Measurements from ENCODE around the gene C8B.

Gene C8B

DNA sequence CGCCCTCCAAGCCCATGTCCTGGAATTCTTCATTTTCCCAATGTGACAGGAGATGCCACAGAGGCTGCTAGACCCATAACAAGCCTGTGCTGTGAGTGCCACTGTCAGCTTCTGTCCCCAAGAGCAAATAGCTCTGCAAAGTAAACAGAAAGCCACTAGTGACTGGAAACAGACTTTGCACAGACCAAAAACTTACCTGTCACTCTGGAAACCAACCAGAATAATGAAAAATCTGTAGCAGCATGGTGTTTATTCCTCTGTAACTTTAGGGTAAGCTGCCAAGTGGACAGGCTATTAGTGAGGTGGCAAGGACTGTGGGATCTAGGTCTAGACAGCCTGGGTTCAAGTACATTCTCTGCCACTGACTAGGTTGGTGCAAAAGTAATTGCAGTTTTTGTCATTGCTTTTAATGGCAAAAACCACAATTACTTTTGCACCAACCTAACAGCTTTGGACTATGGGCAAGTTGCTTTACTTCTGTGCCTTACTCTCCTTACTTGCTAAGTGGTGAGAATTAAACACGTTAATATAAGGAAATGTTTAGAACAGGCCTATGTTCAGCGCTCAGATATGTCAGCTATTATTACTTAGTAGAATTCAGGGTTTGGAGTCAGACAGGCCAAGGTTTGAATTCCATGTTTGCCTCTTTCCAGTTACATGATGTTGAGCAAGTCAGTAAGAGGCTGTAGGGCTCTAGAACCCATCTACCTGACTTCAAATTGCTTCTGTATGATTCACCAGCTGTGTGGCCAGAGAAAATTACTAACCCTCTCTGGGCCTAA, at the start of gene C8B:
Gene C8B, minus strand, starts transcription at position 100 of the 782 bp plus-strand sequence. Its CDS starts 67 bp downstream, at position 33.
- no peak for DNase-seq

DNA sequence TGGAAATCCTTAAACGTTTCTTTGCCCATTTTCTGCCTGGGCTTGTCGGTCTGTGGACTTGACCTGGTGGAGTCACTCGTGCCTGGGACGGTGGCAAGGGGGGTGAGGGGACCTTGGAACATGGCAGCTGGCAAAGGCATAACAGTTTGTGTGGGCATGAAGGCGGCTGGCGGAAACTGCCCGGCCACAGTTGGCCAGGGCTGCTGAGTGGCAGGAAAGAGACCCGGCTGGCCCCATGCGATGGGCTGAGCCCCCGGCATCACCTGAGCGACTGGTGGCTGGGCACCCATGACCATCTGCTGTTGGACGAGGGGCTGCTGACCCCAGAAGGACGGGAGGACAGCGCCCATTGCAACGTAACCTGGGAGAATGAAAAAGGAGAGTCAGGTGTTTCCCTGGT, 49.3 kb upstream of the C8B start:
- DNase-seq = no peak

DNA sequence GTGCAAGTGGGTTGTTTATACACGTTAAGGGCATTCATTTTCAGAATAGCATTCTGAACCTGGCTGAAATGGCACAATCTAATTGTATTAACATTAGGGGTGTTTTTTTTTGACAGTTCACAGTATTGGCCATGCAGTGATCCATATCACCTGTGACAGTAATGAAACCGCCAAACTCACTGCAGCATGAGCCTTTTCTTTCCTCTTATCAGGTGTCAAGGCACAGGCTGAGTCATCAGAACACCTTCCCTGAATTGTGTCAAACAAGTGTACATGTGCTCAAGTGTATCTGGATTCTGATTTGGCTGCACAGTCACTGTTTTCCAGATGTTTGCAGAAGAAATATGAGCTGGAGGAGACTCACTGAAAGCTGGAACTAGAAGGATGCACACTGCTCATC, 47.7 kb upstream of the C8B start:
- no peak for DNase-seq

DNA sequence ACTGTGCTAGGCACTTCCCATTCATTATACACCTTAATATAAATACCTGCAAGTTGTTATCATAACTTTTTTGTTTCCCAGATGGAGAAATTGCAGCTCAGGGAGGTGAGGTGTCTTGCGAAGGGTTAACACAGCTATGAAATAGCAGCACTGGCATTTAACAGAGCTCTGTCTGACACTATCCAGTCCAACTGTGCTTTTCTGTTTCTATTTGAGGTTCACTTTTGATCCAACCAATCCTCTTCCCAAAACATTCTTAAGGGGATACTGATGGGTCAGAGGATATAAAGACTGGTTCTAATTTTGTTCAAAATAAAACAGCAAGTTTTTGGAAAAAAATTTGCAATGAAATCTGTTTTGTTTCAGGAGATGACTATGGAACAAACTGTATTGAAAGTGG, 46.5 kb upstream of the C8B start:
- no peak for DNase-seq

DNA sequence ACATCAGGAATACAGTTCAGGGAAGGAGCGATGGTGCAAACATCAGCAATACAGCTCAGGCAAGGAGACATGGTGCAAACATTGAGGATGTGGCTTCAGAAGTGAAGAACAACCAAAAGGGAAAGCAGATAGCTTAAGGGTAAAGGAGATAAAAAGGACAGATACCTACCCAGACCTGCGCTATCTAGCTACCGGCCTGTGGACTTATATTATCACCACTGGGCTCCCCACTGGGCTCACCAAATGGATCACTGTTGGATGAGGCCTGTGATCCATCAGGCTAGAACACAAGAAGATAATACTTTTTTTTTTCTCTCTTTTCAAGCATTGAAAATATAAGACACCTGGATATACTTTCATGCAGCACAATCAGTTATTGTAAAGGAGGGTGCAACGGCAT, 44.7 kb upstream of the C8B start:
- DNase-seq = no peak

DNA sequence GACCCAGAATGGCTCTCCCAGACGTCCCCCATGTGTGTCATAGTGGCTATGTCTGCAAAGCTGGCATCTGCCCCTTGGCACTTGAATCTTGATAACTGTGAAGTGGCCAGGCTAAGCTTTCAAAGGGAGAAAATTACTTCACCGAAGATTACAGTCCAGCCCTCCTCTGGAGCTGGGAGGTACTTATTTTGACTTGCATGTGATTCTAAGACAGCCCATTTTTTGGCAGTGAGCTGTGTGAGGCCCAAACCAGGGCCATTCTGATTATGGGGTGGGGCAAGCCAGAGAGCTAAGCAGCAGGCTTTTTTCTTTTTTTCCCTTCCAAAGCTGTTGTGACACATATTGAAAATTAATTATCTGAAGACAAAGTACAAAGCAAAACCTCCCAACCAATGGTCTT, 42.1 kb upstream of the C8B start:
- DNase-seq = no peak

DNA sequence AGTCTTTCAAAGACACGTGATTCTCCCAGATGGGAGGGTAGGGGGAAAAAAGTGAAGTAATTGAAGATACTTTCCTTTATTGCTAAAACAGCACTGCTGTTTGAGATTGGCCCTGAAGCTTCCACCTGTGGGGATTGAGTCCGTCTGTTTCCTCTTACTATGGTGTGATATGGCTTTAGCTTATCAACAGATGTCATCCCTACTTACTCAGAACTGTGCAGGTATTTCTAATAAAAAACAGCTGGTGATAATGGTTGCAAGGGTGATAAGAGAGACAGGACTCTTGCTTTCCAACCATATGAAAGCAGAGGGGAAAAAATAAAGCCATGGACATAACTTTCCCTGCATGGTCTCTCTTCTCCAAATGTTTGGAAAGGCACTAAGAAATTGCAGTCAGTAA, 41.7 kb upstream of the C8B start:
- no peak for DNase-seq

DNA sequence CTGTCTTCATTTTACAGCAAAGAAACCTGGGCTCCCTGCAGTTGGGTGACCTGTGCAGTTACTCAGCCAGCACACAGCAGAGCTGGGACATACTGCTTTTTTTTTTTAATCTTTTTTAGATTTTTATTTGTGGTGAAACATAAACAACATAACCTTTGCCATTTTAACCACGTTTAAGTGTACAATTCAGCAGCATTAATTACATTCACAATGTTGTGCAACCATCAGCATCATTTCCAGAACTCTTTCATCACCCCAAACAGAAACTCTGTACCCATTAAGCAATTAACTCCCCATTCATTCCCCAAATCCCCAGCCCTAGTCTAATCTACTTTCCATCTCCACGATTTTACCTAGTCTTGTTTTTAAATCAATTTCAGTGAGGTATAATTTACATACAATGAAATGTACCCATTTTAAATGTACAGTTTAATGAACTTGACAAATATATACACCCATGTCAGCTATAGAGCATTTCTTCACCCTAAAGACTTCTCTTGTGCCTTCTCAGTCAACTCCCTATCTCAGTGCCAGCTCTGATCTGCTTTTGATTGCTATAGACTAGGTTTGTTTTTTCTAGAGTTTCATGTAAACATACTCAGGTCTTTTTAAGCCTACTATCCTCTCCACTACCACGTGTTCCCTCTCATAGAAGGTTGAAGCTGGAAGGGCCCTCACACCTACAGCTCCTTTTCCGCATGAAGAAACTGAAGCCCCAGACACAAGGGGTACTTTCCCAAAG, 37.8 kb upstream of the C8B start:
- no peak for DNase-seq

DNA sequence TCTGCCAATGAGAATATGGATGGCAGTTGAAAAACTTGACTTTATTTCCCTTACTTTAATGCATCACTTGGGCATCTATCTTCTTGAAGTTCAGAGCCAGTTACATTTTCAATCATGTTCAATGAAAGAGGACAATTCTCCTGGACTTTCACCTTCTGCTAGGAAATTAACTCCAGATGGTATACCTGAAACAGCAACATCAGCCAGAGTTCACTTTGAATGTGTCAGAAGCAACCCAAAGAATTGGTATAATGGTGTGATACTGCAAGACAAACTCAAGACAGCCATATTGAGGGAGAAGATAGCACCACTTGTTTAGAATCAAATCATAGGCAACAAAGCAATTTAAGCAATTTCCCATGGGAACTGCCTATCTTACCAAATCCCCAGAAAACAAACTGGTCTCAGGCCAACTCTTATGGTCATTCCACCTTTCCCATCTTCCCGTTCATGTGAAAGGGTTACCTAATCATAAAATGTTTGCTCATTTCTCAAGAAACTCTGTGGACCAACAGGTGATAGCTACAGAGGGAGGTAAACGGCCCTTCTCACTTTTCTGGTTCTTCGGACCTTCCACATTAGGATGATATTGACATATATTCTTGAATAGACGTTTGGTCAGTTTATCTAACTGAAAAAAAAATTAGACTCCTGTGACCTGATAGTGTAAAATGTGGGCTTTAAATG, 29.7 kb upstream of the C8B start:
- DNase-seq = no peak

DNA sequence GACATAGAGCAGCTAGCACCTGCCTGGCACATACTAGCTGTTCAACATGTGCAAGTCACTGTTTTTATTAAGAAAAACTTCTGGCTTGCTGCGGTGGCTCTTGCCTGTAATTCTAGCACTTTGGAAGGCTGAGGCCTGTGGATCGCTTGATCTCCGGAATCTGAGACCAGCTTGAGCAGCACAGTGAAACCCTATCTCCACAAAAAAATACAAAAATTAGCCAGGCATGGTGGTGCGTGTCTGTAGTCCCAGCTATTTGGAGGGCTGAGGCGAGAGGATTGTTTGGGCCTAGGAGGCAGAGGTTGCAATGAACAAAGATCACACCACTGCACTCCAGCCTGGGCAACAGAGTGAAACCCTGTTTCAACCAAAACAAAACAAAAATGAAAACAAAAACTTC, 27.7 kb upstream of the C8B start:
- DNase-seq = no peak

DNA sequence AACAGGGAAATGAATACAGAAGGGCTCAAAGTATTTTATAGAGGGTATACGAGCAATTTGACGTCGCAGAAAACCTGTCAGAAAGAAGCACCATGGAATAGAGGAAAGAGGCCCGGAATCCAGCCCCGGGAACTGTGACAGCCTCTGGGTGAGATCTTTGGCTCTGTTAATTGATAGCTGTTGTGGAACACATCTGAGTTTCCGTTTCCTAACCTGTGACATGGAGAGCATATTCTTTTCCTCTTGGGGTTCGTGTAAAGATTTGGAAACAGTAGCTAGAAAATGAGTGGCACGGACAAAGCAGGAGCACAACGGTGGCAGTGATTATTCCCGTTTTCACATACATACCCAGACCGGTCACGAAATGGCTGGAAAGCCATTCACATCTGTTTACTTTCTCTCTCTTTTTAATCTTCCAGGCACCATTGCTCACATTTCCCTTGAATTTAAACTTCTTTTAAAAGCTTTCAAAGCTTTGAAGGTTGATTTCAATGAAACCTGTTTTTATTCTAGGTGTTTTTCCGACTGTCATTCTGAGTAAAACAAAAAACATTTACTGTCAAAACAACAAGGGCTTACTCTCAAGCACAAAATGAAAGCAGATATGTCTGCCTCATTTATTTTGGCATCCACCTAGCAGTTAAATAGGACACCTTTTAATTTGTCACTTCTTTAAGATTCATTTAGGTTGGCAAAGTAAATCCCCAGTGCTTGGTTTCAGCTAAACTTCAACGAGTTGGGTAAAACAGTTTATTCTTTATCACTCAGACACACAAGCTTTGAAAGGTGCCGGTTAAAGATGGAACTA, 26.7 kb upstream of the C8B start:
- no peak for DNase-seq

DNA sequence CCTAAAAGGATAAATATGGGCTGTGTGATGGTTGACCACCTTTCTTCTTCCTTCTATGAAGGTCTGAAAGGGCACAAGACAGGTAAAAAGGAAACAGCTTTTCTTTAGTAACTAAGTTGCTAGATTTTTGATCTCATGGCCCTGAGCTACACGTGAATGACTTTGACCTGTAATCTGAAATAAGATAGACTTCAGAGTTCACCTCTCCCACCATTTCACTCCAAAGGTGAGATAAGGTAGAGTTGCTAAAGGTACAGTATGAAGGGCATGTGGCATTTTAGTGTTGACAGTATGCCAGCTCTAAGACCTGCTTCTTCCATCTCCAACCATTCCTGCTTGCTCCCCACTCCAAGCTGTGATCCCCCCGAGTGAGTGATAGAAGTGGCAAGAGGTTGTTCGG, 25.8 kb upstream of the C8B start:
- DNase-seq = no peak

DNA sequence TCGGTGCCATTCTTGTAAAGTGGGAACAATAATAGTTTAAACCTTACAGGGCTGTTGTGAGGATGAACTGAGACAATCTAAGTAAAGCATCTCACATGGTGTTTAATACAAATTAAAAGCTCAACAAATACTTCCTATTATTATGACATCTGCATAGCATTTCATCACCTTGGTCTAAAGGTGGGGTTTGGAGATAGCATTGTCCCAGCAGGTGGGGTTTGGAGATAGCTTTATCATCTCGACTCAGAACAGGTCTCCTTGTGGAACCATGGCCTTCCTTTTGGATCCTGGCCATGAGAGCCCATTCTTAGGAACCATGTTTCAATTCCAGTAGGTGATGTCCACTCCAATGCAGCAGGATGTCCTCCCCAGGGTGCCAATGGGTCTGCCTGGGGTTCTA, 20.6 kb upstream of the C8B start:
- no peak for DNase-seq

DNA sequence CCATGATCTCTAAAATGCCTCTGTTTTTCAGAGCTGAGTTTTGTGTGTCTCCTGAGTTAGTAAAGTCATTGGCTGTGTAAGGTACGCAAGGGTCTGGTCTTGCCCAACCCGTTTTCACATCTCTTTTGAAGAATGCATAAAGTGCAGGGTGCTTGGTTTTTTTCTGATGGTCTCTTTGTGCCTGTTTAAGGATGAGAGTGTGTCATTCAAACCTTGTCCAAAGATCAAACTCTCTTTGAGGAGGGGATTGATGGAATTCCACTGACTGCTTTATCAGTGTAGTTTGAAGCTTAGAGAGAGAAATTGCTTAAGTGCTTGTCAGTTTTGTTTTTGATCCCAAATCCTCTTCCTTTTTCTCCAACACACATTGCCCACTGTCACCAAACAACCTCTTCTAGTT, 20.0 kb upstream of the C8B start:
- no peak for DNase-seq

DNA sequence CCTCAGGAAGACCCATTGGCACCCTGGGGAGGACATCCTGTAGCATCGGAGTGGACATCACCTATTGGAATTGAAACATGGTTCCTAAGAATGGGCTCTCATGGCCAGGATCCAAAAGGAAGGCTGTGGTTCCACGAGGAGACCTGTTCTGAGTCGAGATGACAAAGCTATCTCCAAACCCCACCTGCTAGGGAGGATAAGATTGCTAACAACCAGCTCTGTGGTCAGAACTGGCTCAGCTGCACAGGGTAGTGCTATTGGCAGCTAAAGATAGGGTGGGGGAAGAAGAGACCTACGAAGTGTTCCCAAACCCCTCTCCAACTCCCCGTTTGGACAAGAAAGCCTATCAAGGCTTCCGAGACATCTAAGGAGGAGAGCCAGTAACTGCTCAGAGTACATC, 17.7 kb upstream of the C8B start:
- no peak for DNase-seq

DNA sequence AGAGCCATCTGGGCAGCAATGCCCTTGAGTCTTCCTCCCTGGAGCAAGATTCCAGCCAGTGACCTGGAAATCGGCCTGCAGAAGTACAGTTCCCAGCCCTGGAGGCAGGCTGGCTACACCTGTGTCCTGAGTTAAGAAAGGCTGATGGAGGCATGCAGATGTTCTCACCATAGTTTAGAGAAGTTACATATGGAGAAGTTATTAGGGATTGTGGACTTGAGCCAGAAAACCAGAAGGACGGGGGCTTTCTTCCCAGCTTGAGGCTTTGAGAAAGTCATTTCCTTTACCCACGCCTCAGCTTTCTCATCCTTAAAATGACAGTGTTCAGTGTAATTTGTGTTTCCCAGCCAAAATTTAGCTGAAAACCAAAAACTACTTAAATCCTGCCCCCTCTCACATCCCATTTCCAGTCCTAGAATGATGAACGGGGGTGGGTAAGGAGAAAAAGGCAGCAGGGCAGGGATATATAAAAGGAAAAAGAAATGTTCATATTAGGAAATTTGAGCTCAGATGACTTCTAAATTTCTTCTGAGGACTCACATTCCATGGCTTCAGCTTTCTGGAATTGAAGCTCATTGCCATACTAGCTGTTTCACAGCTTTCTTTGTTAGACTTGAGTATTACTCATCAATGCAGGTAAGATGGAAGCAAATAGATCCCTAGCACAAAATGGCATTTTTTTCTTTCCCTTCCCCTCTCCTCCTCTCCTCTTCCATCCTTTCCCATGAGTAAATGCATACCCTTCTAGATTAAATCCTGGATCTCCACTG, 14.4 kb upstream of the C8B start:
- no peak for DNase-seq

DNA sequence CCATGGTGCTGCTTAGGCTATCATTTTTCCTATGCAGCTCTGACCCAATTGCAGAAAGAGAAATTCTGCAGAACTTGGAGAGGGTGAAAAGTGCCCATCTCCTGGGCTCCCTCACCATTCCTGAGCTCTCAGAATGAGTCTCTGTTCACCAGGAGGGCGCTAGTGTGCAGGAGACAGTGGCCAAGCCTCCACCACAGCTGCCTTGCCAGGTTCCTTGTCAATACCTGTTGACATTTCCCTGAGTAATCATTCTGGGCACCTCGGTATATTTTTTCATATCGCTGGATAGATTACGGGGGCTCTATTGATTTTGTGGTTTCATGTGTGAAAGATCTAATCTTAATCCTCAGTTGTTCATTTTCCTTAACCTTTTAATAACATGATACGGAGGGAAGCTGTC, 13.0 kb upstream of the C8B start:
- no peak for DNase-seq

DNA sequence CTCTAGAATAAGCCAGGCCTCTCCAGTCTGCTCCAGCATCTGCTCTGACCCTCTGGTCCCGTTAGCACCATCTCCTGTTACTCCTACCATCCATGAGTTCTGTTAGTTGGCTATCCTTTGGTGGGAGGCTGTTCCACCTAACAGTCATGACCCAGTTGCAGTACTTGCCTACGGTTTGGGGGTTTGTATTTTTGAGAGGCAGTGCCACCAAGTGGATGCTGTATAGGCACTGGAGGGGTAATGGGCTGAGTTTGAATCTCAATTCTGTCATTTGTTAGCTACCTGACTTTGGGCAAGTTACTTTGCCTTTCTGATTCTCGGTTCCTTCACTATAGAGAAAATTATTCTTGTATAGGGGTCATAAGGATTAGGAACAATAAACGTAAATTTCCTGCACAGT, 12.1 kb upstream of the C8B start:
- peak; percentile 19 for DNase-seq

DNA sequence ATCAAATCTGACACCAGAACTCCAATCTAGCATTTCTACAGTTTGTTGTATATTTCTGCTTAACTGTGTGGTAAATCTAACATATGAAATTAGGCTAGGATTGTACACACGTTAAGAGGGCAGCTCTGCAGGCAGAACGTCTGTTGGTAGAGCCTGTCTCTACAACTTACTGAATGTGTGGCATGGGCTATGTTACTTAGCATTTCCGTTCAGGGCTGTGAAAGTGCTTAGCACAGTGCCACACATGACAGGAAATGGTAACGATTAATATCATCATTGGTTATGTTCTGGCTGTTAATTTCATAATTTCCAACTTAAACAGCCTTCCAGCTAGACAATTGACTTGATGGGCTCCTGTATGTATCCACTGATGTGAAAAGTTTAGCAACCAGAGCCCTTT, 9.6 kb upstream of the C8B start:
- DNase-seq = peak; percentile 38

DNA sequence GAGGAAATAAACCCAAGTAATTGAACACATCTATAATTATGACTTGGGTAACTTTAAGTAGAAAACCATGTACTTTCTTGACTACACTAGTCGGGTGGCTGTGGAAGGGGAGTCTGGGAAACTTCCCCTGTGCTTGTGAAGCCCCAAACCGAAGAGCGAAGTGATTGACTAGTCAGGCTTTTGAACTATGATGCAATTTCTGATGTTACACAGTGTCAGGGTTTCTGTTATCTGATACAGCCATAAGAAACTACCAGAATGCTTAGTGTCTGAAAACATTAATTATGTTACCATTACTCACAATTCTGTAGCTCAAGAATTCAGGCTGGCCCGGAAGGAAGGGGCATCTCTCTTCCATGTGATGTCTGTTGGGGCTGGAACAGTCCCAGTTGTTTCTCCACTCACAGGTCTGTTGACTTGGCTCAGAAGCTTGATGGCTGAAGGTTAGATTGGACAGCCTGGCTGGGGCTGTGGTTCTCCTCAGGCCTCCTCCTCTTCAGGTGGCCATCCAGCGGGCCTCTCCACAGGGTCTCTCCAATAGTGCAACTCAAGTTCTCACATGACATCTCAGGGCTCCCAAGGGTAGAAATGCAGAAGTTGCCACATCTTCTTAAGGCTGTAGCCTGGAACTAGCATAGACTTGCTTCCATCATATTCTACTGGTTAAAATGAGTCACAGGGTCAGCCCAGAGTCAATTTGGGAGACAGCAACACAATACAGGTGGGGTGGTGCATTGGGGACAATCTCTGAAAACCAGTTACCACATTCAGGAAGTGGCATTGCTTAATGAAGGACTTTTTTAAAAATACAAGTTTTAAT, 8.3 kb upstream of the C8B start:
- peak; percentile 53 for DNase-seq

DNA sequence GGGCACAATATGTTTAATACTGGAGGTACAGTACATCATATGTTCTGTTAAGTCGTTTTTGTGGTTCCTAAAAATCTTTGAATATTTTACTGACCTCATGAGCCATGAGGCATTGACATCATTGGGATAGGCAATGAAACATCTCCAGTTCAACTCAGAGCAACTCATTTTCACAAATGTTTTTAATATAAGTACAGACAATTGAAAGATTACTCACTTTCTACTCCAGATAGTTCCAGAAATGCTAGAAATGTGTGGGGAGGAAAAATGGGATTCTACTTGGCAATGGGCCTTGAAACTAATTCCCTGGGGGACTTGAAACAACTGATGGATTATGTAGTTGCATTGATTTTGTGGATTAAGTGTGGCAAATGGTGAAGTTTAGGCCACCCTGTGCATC, 7.2 kb upstream of the C8B start:
- no peak for DNase-seq

DNA sequence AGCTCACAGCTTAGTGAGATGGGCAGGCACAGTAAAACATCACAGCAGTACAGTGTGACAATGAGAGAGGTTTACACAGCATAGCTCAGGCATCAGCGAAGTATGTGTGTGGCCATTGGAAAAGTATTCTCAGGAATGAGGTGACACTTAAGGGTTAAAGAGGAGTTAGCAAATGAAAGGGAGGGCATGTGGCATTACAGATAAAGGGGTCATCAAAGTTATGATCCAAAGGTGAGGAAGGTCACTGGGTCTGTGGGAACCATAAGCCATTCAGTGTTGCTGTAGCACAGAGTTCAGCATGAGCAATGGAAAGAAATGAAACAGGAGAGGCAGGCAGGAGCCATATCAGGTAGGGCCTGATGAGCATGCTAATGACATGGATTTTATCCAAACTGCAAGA, 4.5 kb upstream of the C8B start:
- no peak for DNase-seq

Measured in NK-92 treated with Interleukin-12 subunit alpha and Interleukin-12 subunit beta, amount 100 ng/mL, for 24 hours (cell line).